Epithelial cell of esophagus (primary cell): ENCODE results near the gene RAB3IL1.

Experiments used
- DNase-seq: peaks from one replicate; pipeline ENCODE4 v3.0.0; 2010; ENCODE audit warnings: low read depth
- H3K4me3 ChIP-seq: 2 replicates; pipeline ENCODE4 v1.5.1; 2011; ENCODE audit warnings: mild to moderate bottlenecking, low read length, control low read depth
- TF ChIP-seq, protein P1 (sequence below): IDR thresholded peaks from 2 replicates; pipeline ENCODE4 v1.5.1; 2011; ENCODE audit warnings: low read depth, mild to moderate bottlenecking, low read length, control low read depth, inconsistent platforms; ENCODE audit not compliant: insufficient read depth; ENCODE audit errors: missing control alignments

RAB3IL1 gene

DNA sequence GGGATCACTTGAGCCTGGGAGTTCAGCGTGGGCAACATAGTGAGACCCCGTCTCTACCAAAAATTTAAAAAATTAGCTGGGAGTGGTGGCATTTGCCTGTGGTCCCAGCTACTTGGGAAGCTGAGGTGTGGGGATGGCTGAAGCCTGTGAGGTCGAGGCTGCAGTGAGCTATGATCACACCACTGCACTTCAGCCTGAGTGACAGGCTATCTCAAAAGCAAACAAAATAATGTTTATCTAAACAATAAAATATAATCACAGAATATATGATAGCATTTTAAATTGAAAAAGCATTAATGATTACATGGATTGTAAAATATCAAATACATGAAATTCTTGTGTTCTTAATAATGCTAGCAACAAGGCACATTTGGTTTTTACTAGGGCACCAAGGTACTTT is 35.5 kb upstream of the RAB3IL1 start:
- DNase-seq, result no peak
- no peak overlapping the region for H3K4me3 ChIP-seq
- TF ChIP-seq, protein P1, sequence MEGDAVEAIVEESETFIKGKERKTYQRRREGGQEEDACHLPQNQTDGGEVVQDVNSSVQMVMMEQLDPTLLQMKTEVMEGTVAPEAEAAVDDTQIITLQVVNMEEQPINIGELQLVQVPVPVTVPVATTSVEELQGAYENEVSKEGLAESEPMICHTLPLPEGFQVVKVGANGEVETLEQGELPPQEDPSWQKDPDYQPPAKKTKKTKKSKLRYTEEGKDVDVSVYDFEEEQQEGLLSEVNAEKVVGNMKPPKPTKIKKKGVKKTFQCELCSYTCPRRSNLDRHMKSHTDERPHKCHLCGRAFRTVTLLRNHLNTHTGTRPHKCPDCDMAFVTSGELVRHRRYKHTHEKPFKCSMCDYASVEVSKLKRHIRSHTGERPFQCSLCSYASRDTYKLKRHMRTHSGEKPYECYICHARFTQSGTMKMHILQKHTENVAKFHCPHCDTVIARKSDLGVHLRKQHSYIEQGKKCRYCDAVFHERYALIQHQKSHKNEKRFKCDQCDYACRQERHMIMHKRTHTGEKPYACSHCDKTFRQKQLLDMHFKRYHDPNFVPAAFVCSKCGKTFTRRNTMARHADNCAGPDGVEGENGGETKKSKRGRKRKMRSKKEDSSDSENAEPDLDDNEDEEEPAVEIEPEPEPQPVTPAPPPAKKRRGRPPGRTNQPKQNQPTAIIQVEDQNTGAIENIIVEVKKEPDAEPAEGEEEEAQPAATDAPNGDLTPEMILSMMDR, result no peak

DNA sequence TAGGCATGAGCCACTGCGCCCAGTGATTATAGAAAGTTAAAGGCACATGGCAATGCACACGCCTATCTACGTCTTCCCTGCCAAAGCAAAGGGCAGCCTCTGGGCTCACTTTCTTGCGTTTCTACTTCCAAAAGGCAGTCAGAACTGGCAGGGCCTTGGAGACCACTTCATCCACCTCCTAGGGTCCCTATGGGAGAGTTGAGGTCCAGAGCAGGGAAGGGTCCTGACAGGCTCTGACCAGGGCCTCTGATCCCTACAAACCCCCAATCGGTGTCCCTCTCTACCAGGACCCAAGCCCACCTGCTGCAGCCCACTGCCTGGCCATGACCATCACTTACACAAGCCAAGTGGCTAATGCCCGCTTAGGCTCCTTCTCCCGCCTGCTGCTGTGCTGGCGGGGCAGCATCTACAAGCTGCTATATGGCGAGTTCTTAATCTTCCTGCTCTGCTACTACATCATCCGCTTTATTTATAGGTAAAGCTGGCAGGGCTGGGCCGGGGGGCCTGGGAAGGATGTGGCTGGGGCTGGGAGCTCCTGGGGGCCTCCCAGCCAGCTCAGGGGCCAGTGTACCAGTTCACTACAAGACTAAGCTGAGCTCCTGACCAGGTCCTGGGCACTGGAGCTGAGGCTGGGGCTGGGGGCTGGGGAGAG is 34.2 kb upstream of the RAB3IL1 start:
- TF ChIP-seq, protein P1, result no peak
- H3K4me3 ChIP-seq, result no peak overlapping the region
- no peak for DNase-seq

DNA sequence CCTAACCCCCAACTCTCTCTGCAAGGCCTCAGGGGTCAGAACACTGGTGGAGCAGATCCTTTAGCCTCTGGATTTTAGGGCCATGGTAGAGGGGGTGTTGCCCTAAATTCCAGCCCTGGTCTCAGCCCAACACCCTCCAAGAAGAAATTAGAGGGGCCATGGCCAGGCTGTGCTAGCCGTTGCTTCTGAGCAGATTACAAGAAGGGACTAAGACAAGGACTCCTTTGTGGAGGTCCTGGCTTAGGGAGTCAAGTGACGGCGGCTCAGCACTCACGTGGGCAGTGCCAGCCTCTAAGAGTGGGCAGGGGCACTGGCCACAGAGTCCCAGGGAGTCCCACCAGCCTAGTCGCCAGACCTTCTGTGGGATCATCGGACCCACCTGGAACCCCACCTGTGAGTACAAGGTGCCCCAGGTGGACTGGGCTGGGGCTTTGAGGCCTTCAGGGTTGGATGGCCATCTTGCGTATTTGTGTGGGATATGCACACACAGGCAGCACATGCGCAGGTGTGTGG is 32.7 kb upstream of the RAB3IL1 start, which contains the start of gene BEST1:
Gene BEST1 (plus strand): TSS at position 317 of the 513 bp plus-strand sequence. CDS start 1,456 bp downstream, outside the sequence.
- TF ChIP-seq, protein P1, result no peak
- DNase-seq, result no peak
- no peak within 1 kb of the TSS for H3K4me3 ChIP-seq

DNA sequence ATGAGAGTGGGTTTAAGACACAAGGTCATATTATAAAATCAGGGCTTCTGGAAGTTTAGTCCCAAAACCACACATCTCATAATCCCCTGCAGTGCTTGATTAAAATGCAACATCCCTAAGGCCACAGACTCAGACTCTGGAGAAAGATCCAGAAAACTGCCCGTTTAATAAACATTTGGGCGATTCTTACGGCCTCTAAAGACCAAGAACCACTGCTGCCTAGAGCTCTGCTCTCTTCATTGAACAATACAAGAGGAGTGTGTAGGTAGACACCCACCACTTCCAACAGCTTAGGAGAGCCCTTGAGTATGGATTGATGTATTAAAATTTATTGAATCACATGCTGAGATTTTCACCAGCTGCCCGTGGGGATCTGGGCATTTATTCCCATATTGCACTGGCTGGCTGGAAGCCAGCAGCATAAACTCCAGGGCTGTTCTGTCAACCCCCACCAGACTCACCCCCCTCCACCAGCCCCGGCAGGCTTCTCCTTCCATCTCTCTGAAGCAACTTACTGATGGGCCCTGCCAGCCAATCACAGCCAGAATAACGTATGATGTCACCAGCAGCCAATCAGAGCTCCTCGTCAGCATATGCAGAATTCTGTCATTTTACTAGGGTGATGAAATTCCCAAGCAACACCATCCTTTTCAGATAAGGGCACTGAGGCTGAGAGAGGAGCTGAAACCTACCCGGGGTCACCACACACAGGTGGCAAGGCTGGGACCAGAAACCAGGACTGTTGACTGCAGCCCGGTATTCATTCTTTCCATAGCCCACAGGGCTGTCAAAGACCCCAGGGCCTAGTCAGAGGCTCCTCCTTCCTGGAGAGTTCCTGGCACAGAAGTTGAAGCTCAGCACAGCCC is 32.0 kb upstream of the RAB3IL1 start:
- peak; percentile 74 for DNase-seq
- H3K4me3 ChIP-seq, result no peak overlapping the region
- TF ChIP-seq, protein P1, result no peak

DNA sequence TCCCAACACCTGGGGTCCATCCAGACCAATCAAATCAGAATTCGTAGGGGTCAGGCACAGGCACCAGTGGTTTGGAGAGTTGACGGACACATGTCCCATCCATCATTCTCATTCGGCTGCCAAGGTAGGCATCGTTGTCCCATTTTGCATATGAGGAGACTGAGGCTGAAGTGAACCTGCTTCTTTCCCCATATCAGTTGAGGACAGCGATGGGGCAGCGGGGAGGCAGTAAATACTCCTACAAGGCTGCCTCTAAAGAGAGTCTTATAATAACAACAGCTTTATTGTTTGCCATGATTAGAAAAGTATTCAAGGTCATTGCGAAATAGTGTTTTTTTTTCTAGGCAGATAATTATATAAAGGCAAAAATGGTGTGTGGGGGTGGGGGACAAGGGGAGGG is 31.1 kb upstream of the RAB3IL1 start:
- H3K4me3 ChIP-seq, result no peak overlapping the region
- no peak for DNase-seq
- TF ChIP-seq, protein P1, result no peak

DNA sequence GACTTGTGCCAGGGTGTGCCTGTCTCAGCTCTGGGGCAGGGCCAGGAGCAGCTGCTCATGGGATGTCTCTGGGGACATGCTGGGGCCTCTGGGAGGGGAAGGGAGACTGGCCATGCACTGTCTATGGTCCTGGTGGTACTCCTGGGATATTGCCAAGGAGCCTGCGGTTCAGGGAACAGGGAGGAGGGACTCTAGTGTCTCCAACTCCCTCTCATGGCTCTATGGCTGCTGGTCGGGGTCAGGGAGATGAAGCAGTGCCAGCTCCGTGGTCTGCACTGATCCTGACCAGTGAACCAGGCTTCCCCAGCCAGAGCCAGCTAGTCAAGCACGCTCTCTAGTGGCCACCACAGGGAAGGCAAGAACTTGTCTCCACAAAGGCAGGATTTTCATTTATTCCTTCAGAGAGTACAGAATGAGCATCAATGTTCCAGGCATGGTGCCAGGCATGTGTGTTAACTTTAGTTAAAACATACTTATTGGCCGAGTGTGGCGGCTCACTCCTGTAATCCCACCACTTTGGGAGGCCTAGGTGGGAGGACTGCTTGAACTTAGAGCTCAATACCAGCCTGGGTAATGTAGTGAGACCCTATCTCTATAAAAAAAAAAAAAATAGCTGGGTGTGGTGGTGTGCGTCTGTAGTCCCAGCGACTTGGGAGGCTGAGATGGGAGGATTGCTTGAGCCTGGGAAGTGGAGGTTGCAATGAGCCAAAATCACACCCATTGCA is 30.3 kb upstream of the RAB3IL1 start:
- DNase-seq, result peak; percentile 77
- no peak overlapping the region for H3K4me3 ChIP-seq
- TF ChIP-seq, protein P1, result peak; percentile 99
